ENCODE data around the gene ZRANB1. TPM values are rescaled to one million over a fixed set of nuclear protein-coding genes. Genes with fewer than 3 reads are reported as not detected.
A peak's percentile ranks its signal among the peaks of the same experiment; 100 is the strongest.

ZRANB1 gene
- total and polyA plus RNA-seq, 3 donors from 2014 or later, result 37.9 to 46.7 (median 38.7) TPM

GRCh38 chr10:125021686-125022344, 79.9 kb downstream of the ZRANB1 start:
- TF ChIP-seq POLR2A (IDR thresholded peaks at IDR 0.05) (no peak), CTCF (IDR thresholded peaks at IDR 0.05) (no peak)
- Histone ChIP-seq H3K27me3 (no peaks in the 10 kb centered on the region), H3K9me3 (no peaks in the 10 kb centered on the region), H3K4me3 (no peak overlapping the region), H3K36me3 (ENCODE audit: low read depth, missing control alignments) (no peaks in the 10 kb centered on the region), H3K27ac (peak overlapping the region; percentile 19 to 55), H3K4me1 (peaks cover 62% of the 10 kb centered on the region)
- WGBS, 2 donors, result 83 to 90% methylated on average over 8 to 17 of the region's 17 CpGs
- intact Hi-C loops (cut with DNase I; ENCODE audit: low total_unique reads), result no loop called here
- no peak for DNase-seq

- TF ChIP-seq POLR2A (IDR thresholded peaks at IDR 0.05) (no peak), CTCF (IDR thresholded peaks at IDR 0.05) (no peak)
- 90 to 100% methylated on average over 6 to 8 of the region's 8 CpGs for WGBS, 2 donors
- H3K36me3 ChIP-seq (ENCODE audit: low read depth, missing control alignments), result no peaks in the 10 kb centered on the region
- DNase-seq, result no peak
- H3K4me3 ChIP-seq, result no peak overlapping the region
- peaks cover 54% of the 10 kb centered on the region for H3K4me1 ChIP-seq
- H3K27ac ChIP-seq, result peak overlapping the region; percentile 19 to 55
- intact Hi-C loops (cut with DNase I; ENCODE audit: low total_unique reads), result no loop called here
- H3K9me3 ChIP-seq, result no peaks in the 10 kb centered on the region
- H3K27me3 ChIP-seq, result no peaks in the 10 kb centered on the region
These were observed 80.7 kb downstream of the ZRANB1 start for GRCh38 chr10:125022671-125023070.

- Histone ChIP-seq H3K27me3 (no peaks in the 10 kb centered on the region), H3K9me3 (no peaks in the 10 kb centered on the region), H3K4me3 (no peak overlapping the region), H3K4me1 (peaks cover 48% of the 10 kb centered on the region), H3K27ac (peak overlapping the region; percentile 19 to 55), H3K36me3 (ENCODE audit: low read depth, missing control alignments) (no peaks in the 10 kb centered on the region)
- whole genome bisulfite sequencing, 2 donors, result 84 to 86% methylated on average over 21 of the region's 21 CpGs
- intact Hi-C loops (cut with DNase I; ENCODE audit: low total_unique reads), result no loop called here
- TF ChIP-seq POLR2A (IDR thresholded peaks at IDR 0.05) (no peak), CTCF (IDR thresholded peaks at IDR 0.05) (no peak)
- no peak for DNase-seq
These were observed 81.3 kb downstream of the ZRANB1 start for GRCh38 chr10:125023255-125023654.

GRCh38 chr10:125023862-125024496, 82.1 kb downstream of the ZRANB1 start:
- H3K9me3 ChIP-seq, result no peaks in the 10 kb centered on the region
- TF ChIP-seq CTCF (IDR thresholded peaks at IDR 0.05) (no peak), POLR2A (IDR thresholded peaks at IDR 0.05) (no peak)

More at GRCh38 chr10:125023862-125024496, 82.1 kb downstream of the ZRANB1 start:
- H3K4me3 ChIP-seq, result no peak overlapping the region
- peak; percentile 82 for DNase-seq
- WGBS, 2 donors, result 42 to 43% methylated on average over 26 of the region's 26 CpGs
- H3K4me1 ChIP-seq, result peaks cover 42% of the 10 kb centered on the region
- intact Hi-C loops (cut with DNase I; ENCODE audit: low total_unique reads), result no loop called here
- no peaks in the 10 kb centered on the region for H3K27me3 ChIP-seq
- H3K36me3 ChIP-seq (ENCODE audit: low read depth, missing control alignments), result no peaks in the 10 kb centered on the region
- peak overlapping the region; percentile 19 to 55 for H3K27ac ChIP-seq

Data from testis (tissue), 3 donors.